Brain microvascular endothelial cell (primary cell): ENCODE measurements around the gene PLEK2.
"Not testable (repeated sequence)": the region's sequence is repeated elsewhere in the genome, so short reads cannot be mapped to it uniquely, and the experiment has no call there.

Source experiments
- DNase-seq: peaks from one replicate; pipeline ENCODE4 v3.0.0-alpha.2; 2020
- H3K27ac ChIP-seq: fragments of 250-450 bp; sonication (Bioruptor Pico); 2 replicates; pipeline ENCODE4 v1.5.1; 2020; ENCODE audit warnings: mild to moderate bottlenecking, moderate library complexity
- H3K27me3 ChIP-seq: fragments of 250-450 bp; sonication (Bioruptor Pico); replicated peaks from 2 replicates; pipeline ENCODE4 v1.5.1; 2020; ENCODE audit warnings: mild to moderate bottlenecking
- H3K36me3 ChIP-seq: fragments of 250-450 bp; sonication (Bioruptor Pico); replicated peaks from 2 replicates; pipeline ENCODE4 v1.5.1; 2020; ENCODE audit warnings: mild to moderate bottlenecking
- H3K4me3 ChIP-seq: 2 replicates; pipeline ENCODE4 v1.5.1; 2011; ENCODE audit warnings: low read depth, mild to moderate bottlenecking, control low read depth, low read length, moderate library complexity
- in situ Hi-C: cut with HindIII; loops from 2 replicates; pipeline ENCODE4 v1.10.0; 2017; ENCODE audit warnings: low sequenced_read_pairs, low pct_ligation_motif_present
- TF ChIP-seq, protein P1 (sequence below): IDR thresholded peaks from 2 replicates; pipeline ENCODE4 v1.5.1; 2011; ENCODE audit warnings: low read depth, mild to moderate bottlenecking, moderate library complexity, low read length, control low read depth, inconsistent platforms; ENCODE audit errors: missing control alignments

Gene PLEK2

DNA sequence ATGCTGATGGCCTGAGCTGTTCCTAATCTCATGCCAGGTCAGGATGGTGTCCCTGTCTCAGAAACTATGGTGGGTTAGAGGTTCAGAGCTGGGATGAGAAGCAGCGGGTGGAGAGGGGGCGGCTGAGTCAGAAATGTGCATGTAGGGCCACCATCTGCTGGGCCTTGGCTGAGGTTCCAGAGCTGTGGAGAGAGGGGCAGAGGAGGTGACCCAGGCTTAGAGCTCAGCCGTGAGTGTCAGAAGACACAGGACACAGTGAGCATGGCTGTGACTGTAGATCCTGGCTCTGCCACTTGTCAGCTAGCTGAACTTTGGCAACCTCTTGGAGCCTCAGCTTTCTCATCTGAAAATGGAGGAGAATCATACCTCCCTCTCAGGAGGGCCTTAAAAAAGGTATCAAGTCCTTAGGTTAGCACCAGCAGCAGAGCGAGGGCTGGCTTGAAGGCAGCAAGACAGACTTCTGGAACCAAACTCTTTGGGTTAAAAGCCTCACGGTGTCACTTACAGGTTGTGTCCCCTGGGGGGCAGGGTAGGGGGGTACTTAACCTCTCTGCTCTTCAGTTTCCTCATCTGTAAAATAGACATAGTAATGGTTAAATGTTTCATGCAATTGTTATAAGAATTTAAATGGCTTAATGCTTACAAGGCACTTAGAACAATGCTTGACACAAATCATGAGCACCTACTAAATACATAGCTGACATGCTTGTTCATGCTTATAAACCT, 41.8 kb upstream of the PLEK2 start:
- no peak overlapping the region for H3K4me3 ChIP-seq
- no peaks in the 10 kb centered on the region for H3K27me3 ChIP-seq
- in situ Hi-C loops = no loop called here
- H3K36me3 ChIP-seq = no peaks in the 10 kb centered on the region
- TF ChIP-seq, protein P1, sequence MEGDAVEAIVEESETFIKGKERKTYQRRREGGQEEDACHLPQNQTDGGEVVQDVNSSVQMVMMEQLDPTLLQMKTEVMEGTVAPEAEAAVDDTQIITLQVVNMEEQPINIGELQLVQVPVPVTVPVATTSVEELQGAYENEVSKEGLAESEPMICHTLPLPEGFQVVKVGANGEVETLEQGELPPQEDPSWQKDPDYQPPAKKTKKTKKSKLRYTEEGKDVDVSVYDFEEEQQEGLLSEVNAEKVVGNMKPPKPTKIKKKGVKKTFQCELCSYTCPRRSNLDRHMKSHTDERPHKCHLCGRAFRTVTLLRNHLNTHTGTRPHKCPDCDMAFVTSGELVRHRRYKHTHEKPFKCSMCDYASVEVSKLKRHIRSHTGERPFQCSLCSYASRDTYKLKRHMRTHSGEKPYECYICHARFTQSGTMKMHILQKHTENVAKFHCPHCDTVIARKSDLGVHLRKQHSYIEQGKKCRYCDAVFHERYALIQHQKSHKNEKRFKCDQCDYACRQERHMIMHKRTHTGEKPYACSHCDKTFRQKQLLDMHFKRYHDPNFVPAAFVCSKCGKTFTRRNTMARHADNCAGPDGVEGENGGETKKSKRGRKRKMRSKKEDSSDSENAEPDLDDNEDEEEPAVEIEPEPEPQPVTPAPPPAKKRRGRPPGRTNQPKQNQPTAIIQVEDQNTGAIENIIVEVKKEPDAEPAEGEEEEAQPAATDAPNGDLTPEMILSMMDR = no peak
- no peak overlapping the region for H3K27ac ChIP-seq
- DNase-seq = no peak

- H3K4me3 ChIP-seq, DNase-seq, H3K36me3 ChIP-seq, H3K27me3 ChIP-seq, in situ Hi-C loops, H3K27ac ChIP-seq: not testable (repeated sequence)
Observed at GRCh38 chr14:67451667-67452066, 39.7 kb upstream of the PLEK2 start.

GRCh38 chr14:67449096-67449495, 37.1 kb upstream of the PLEK2 start:
- Histone ChIP-seq H3K27ac (no peak overlapping the region), H3K27me3 (no peaks in the 10 kb centered on the region), H3K4me3 (no peak overlapping the region), H3K36me3 (no peaks in the 10 kb centered on the region)
- no peak for DNase-seq
- TF ChIP-seq, protein P1 = no peak
- in situ Hi-C loops = no loop called here

DNA sequence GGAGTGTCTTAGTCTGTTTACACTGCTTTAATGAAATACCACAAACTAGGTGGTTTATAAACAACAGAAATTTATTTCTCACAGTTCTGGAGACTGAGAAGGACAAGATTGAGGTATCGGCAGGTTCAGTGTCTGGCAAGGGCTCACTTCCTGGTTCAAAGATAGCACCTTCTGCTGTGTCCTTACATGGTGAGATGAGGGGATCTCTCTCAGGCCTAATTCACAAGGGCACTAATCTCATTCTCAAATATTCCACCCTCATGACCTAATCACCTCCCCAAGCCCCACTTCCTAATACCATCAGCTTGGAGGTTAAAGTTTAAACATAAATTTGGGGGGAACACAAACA, 35.0 kb upstream of the PLEK2 start:
- no peaks in the 10 kb centered on the region for H3K27me3 ChIP-seq
- DNase-seq = no peak
- TF ChIP-seq, protein P1 = no peak
- no peaks in the 10 kb centered on the region for H3K36me3 ChIP-seq
- in situ Hi-C loops = no loop called here
- no peak overlapping the region for H3K27ac ChIP-seq
- no peak overlapping the region for H3K4me3 ChIP-seq

DNA sequence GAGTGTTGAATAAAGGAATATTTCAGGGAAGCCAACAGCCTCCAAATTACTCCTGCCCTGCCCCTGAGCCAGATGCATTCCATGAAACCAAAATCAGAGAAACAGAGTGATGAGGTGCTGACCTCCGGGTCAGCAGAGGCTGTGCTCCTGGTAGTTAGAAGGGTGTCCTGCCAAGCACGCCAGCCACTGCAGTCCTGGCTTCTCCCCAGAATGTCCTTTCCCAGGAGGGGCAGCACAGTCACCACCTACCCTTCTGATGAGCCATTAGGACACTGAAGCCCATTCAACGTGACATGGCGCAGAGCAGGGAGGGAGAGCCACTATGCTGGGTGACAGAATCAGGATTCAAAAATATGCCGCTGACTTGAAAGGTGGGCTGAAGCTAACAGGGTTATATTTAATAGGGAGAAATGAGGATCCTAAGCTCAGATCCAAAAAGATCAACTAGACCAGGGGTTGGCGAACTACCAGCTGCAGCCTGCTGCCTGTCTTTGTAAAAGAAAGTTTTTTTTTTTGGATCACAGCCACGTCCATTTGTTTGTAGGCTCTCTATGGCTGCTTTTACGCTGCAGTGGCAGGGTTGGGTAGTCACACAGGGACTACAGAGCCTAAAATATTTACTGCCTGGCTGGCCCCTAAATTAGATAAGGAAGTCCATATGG, 34.5 kb upstream of the PLEK2 start:
- in situ Hi-C loops = no loop called here
- H3K4me3 ChIP-seq = no peak overlapping the region
- H3K36me3 ChIP-seq = no peaks in the 10 kb centered on the region
- H3K27me3 ChIP-seq = no peaks in the 10 kb centered on the region
- H3K27ac ChIP-seq = no peak overlapping the region
- DNase-seq = no peak
- TF ChIP-seq, protein P1 = no peak

DNA sequence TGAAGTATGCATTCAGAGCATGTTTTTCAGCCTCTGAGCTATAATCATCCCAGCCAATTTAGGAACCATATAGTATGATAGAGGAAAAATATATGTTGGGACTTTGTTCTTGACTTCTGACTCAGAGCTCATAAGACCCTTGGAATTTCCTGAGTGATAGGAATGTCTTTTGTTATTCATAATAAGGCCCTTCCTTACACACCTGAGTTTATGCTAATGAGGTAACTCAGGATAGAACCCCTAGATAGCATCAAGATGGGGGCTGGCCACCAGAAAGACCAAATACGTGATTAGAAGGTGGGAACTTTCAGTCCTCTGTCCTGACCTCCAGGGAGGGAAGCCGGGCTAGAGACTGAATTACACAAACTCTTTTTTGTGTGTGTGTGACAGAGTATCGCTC, 32.4 kb upstream of the PLEK2 start:
- no peak overlapping the region for H3K27ac ChIP-seq
- in situ Hi-C loops = no loop called here
- no peak overlapping the region for H3K4me3 ChIP-seq
- TF ChIP-seq, protein P1 = no peak
- no peak for DNase-seq
- H3K27me3 ChIP-seq = no peaks in the 10 kb centered on the region
- H3K36me3 ChIP-seq = no peaks in the 10 kb centered on the region
